SH-SY5Y (cell line): ENCODE results near the gene OGFRL1.

ENCODE experiments used
- GATA2 ChIP-seq: IDR thresholded peaks from 2 replicates; pipeline ENCODE4 v1.6.1; 2011; ENCODE audit warnings: mild to moderate bottlenecking, low read depth, low read length
- GATA3 ChIP-seq: IDR thresholded peaks from 2 replicates; pipeline ENCODE4 v1.6.1; 2011; ENCODE audit warnings: low read depth, mild to moderate bottlenecking, low read length, moderate library complexity

- TF ChIP-seq GATA3 (no peak), GATA2 (no peak)
Measured at GRCh38 chr6:71342772-71343171, 54.2 kb downstream of the OGFRL1 start.
